Measurements from ENCODE around the gene TARBP1.

- TF ChIP-seq CTCF (conservative IDR thresholded peaks at IDR 0.05; ENCODE audit: low read length) (no peak), EZH2phosphoT487 (IDR thresholded peaks at IDR 0.05; ENCODE audit: borderline replicate concordance, low read depth, low read length) (no peak)
Measured at GRCh38 chr1:234476172-234476571, 2.8 kb downstream of the TARBP1 start.

Data from OCI-LY7 (cell line).